Mesenchymal stem cell (in vitro differentiated cells and primary cell): ENCODE results near the gene TMEM120A.

Source experiments
- DNase-seq: peaks from one replicate; pipeline ENCODE4 v3.0.0-alpha.2; 2013
- H2AFZ ChIP-seq: one replicate; pipeline ENCODE4 v1.6.1; 2013; ENCODE audit warnings: low read depth, mild to moderate bottlenecking, control low read depth, inconsistent platforms, low read length, moderate library complexity
- H2AK5ac ChIP-seq: 2 replicates; pipeline ENCODE4 v1.6.1; 2013; ENCODE audit warnings: low read length, moderate library complexity, mild to moderate bottlenecking, inconsistent platforms; ENCODE audit not compliant: severe bottlenecking
- H2BK120ac ChIP-seq: one replicate; pipeline ENCODE4 v1.6.1; 2013; ENCODE audit warnings: low read depth, mild to moderate bottlenecking, inconsistent platforms, low read length, moderate library complexity
- H2BK12ac ChIP-seq, 2 experiments: one replicate each; pipeline ENCODE4 v1.6.1; 2013; ENCODE audit warnings: inconsistent platforms in 2 of 2, low read length in 2 of 2, mild to moderate bottlenecking in 2 of 2, moderate library complexity in 2 of 2, control low read depth in 1 of 2
- H2BK15ac ChIP-seq: one replicate; pipeline ENCODE4 v1.6.1; 2013; ENCODE audit warnings: mild to moderate bottlenecking, low read depth, inconsistent platforms; ENCODE audit not compliant: poor library complexity, severe bottlenecking
- H2BK5ac ChIP-seq: 2 replicates; pipeline ENCODE4 v1.6.1; 2013; ENCODE audit warnings: low read depth, mild to moderate bottlenecking, low read length, control low read depth, inconsistent platforms; ENCODE audit not compliant: poor library complexity, severe bottlenecking
- H3K14ac ChIP-seq, 2 experiments: one replicate each; pipeline ENCODE4 v1.6.1; 2013; ENCODE audit warnings: inconsistent platforms in 2 of 2, low read length in 2 of 2, control low read depth in 1 of 2, mild to moderate bottlenecking in 1 of 2, moderate library complexity in 1 of 2
- H3K18ac ChIP-seq, 2 experiments: one replicate each; pipeline ENCODE4 v1.6.1; 2013; ENCODE audit warnings: inconsistent platforms in 2 of 2, low read length in 2 of 2, control low read depth in 1 of 2, low read depth in 1 of 2, mild to moderate bottlenecking in 1 of 2
- H3K23ac ChIP-seq, 2 experiments: one replicate each; pipeline ENCODE4 v1.6.1; 2013; ENCODE audit warnings: inconsistent platforms in 2 of 2, low read length in 2 of 2, mild to moderate bottlenecking in 2 of 2, moderate library complexity in 2 of 2, control low read depth in 1 of 2
- H3K27ac ChIP-seq: 2 replicates; pipeline ENCODE4 v1.5.1; 2013; ENCODE audit warnings: mild to moderate bottlenecking, moderate library complexity, low read length, control low read depth, inconsistent platforms; ENCODE audit not compliant: poor library complexity, severe bottlenecking
- H3K27me3 ChIP-seq, 2 experiments: 2 replicates each; pipeline versions ENCODE4 v1.6.1 to v1.7.0; 2013; ENCODE audit warnings: low read length in 2 of 2, mild to moderate bottlenecking in 2 of 2, moderate library complexity in 2 of 2, control low read depth in 1 of 2, inconsistent platforms in 1 of 2; ENCODE audit not compliant: control insufficient read depth in 1 of 2, insufficient read depth in 1 of 2
- H3K36me3 ChIP-seq, 2 experiments: 2 replicates each; pipeline versions ENCODE4 v1.6.1 to v1.7.0; 2013; ENCODE audit warnings: low read length in 2 of 2, control low read depth in 1 of 2, inconsistent platforms in 1 of 2, low read depth in 1 of 2, mild to moderate bottlenecking in 1 of 2; ENCODE audit not compliant: insufficient read depth in 2 of 2, control insufficient read depth in 1 of 2
- H3K4ac ChIP-seq, 2 experiments: one replicate each; pipeline ENCODE4 v1.6.1; 2013; ENCODE audit warnings: inconsistent platforms in 2 of 2, low read length in 2 of 2, mild to moderate bottlenecking in 2 of 2, moderate library complexity in 2 of 2, control low read depth in 1 of 2, low read depth in 1 of 2
- H3K4me1 ChIP-seq: 2 replicates; pipeline ENCODE4 v1.6.1; 2013; ENCODE audit warnings: low read depth, low read length, control low read depth; ENCODE audit not compliant: control insufficient read depth, insufficient read depth
- H3K4me2 ChIP-seq: 2 replicates; pipeline ENCODE4 v1.6.1; 2013; ENCODE audit warnings: low read length, mild to moderate bottlenecking, inconsistent platforms; ENCODE audit not compliant: poor library complexity, severe bottlenecking
- H3K4me3 ChIP-seq, 2 experiments: 2 replicates each; pipeline versions ENCODE4 v1.5.1 to v1.7.0; 2013; ENCODE audit warnings: low read length in 2 of 2, mild to moderate bottlenecking in 2 of 2, control low read depth in 1 of 2, low read depth in 1 of 2; ENCODE audit not compliant: insufficient read depth in 1 of 2
- H3K79me1 ChIP-seq: replicated peaks from 2 replicates; pipeline ENCODE4 v1.6.1; 2013; ENCODE audit warnings: mild to moderate bottlenecking, control low read depth, low read length, inconsistent platforms; ENCODE audit not compliant: poor library complexity, severe bottlenecking
- H3K9ac ChIP-seq: 2 replicates; pipeline ENCODE4 v1.7.0; 2013; ENCODE audit warnings: mild to moderate bottlenecking, low read length, moderate library complexity
- H3K9me3 ChIP-seq: 2 replicates; pipeline ENCODE4 v1.7.0; 2013; ENCODE audit warnings: mild to moderate bottlenecking, low read length; ENCODE audit not compliant: control insufficient read depth
- H4K8ac ChIP-seq: one replicate; pipeline ENCODE4 v1.6.1; 2013; ENCODE audit warnings: inconsistent platforms, mild to moderate bottlenecking, low read length, moderate library complexity
- H4K91ac ChIP-seq: one replicate; pipeline ENCODE4 v1.6.1; 2013; ENCODE audit warnings: mild to moderate bottlenecking, low read length, inconsistent platforms
- WGBS: methylation state at CpG from one replicate; pipeline ENCODE4 v1.1.7; 2013; ENCODE audit warnings: mixed read lengths; 5-methylcytosine and 5-hydroxymethylcytosine counted together

Gene TMEM120A

DNA sequence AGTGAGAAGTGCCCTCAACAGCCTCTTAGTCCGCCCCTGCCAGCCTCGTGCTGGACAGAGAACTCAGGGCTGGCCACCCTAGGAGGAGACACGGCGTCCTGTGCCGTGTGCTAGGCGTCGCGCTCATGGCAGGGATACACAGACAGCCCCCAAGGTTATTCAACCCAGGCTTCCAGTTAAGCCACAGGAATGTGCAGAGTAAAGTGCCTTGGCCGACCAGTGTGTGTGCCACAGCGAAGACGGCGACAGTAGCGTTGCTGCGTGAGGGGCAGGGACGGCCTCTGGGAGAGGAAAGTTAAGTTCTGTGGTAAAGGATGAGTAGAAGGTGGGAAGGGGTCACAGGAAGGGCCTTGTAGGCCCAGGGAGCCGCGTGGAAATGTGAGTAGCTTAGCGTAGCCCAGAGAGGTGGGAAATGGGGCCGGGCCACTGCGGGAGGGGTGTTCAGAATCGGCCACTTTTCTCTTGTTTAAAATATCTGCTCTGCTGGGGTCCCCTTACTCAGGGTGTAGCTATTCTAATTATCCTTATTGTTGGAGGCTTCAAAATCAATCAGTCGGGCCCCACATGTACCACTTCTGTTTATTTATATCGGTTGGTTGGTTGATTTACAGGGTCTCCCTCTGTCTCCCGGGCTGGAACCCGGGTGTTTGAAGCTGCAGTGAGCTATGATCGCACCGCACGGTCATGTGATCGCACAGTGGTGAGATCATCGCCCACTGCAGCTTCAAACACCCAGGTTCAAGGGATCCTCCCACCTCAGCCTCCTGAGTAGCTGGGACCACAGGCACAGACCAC, 24.5 kb downstream of the TMEM120A start:
- Histone ChIP-seq H2AK5ac (no peak overlapping the region), H3K4ac (no peak overlapping the region), H3K4me3 (no peak overlapping the region), H3K79me1 (peaks cover 22% of the 10 kb centered on the region), H4K8ac (no peak overlapping the region), H2BK120ac (no peak overlapping the region), H2BK5ac (no peak overlapping the region), H3K23ac (no peak overlapping the region), H3K9ac (no peak overlapping the region), H3K36me3 (peaks cover 48 to 62% of the 10 kb centered on the region in 2 experiments), H4K91ac (no peak overlapping the region), H2AFZ (no peak overlapping the region), H2BK12ac (no peak overlapping the region), H3K27me3 (no peaks in the 10 kb centered on the region), H2BK15ac (no peak overlapping the region), H3K9me3 (no peaks in the 10 kb centered on the region), H3K27ac (no peak overlapping the region), H3K14ac (peak overlapping the region in 1 of 2 experiments; percentile 7), H3K4me2 (no peak overlapping the region), H3K18ac (no peak overlapping the region), H3K4me1 (peaks cover 16% of the 10 kb centered on the region)
- peak; percentile 27 for DNase-seq
- WGBS: 81% methylated on average over 26 of the region's 30 CpGs

DNA sequence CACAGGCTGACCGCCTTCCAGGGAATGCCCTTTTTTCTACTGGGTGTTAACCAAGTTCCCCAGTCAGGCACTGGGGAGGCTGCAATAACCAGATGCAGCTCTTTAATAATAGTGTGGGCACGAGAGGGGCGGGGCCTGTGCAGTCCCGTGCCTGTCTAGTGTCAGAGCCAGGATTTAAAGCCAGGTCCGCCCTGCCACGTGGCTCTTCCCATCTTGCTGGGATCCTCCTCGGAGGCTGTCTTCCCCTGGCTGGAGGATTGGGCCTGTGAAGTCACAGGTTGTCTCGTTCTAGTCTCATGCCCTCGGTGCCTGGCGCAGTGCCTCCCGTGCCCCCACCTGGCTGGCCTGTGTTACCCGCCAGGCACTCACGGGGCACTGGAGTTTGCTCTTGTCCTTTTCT, 25.2 kb downstream of the TMEM120A start:
- H3K9me3 ChIP-seq: no peaks in the 10 kb centered on the region
- H3K23ac ChIP-seq: no peak overlapping the region
- H3K4ac ChIP-seq: no peak overlapping the region
- peak overlapping the region in 1 of 2 experiments; percentile 4 for H3K14ac ChIP-seq
- H2BK120ac ChIP-seq: no peak overlapping the region
- no peak overlapping the region for H2AFZ ChIP-seq
- H2AK5ac ChIP-seq: no peak overlapping the region
- peaks cover 16% of the 10 kb centered on the region for H3K4me1 ChIP-seq
- DNase-seq: no peak
- H4K91ac ChIP-seq: no peak overlapping the region
- no peak overlapping the region for H3K27ac ChIP-seq
- peaks cover 43 to 66% of the 10 kb centered on the region in 2 experiments for H3K36me3 ChIP-seq
- no peaks in the 10 kb centered on the region for H3K27me3 ChIP-seq
- H2BK15ac ChIP-seq: no peak overlapping the region
- H4K8ac ChIP-seq: no peak overlapping the region
- H3K4me2 ChIP-seq: no peak overlapping the region
- H3K4me3 ChIP-seq: no peak overlapping the region
- no peak overlapping the region for H3K9ac ChIP-seq
- peaks cover 25% of the 10 kb centered on the region for H3K79me1 ChIP-seq
- peak overlapping the region in 1 of 2 experiments; percentile 6 for H3K18ac ChIP-seq
- H2BK5ac ChIP-seq: no peak overlapping the region
- 90% methylated on average over 13 of the region's 13 CpGs for WGBS
- H2BK12ac ChIP-seq: no peak overlapping the region

DNA sequence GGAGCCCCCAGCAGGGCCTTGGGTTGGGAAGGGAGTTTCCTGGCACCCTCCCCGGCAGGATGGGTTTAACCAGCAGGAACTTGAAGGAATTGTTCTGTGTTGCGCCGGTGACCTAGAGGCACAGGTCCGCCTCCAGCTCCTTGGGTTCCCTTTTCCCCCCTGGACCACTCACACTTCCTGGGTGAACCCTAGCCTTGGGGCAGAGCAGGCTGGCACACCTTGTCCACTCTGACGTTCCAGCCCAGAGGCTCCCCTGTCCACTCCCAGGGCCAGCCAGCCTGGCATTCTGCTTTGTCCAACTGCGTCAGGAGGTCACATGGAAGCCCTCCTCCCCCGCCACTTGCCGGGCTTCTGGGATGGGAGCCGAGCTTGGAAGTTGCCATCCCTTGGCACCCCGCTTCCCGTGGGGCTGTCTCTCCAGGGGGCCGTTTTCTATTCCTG, 25.8 kb downstream of the TMEM120A start:
- Histone ChIP-seq H2AK5ac (no peak overlapping the region), H3K4me3 (no peak overlapping the region), H3K4me2 (no peak overlapping the region), H2BK120ac (no peak overlapping the region), H3K4me1 (peaks cover 17% of the 10 kb centered on the region), H3K23ac (no peak overlapping the region), H4K91ac (peak overlapping the region; percentile 14), H2AFZ (no peak overlapping the region), H3K27ac (no peak overlapping the region), H4K8ac (no peak overlapping the region), H3K14ac (no peak overlapping the region), H3K9ac (no peak overlapping the region), H2BK12ac (peak overlapping the region in 1 of 2 experiments; percentile 38), H2BK15ac (no peak overlapping the region), H3K79me1 (peaks cover 25% of the 10 kb centered on the region), H3K4ac (no peak overlapping the region), H3K36me3 (peaks cover 37 to 63% of the 10 kb centered on the region in 2 experiments), H3K18ac (no peak overlapping the region), H2BK5ac (no peak overlapping the region), H3K9me3 (no peaks in the 10 kb centered on the region), H3K27me3 (no peaks in the 10 kb centered on the region)
- no peak for DNase-seq
- WGBS: 93% methylated on average over 12 of the region's 12 CpGs

DNA sequence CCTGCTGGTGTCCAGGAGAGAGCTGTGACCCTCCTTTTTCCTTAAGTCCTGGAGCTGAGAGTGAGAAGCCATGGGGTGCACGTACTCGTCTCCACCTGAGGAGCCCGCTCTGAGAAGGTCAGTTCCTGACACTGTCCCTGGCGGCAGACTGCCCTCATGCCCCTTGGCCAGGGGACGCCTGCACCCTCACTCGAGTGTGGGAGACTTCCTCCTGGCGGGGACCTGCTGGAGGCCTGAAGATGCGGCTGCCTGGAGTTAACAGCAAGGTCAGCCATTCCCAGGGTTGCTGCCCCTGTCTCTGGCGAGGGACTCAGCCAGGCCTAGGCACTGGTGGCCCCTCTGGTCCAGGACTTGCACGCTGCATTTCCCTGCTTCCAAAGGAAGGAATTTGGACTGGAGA, 26.4 kb downstream of the TMEM120A start:
- H3K27ac ChIP-seq: no peak overlapping the region

More for the DNA sequence above, 26.4 kb downstream of the TMEM120A start:
- H2AK5ac ChIP-seq: no peak overlapping the region
- no peak overlapping the region for H3K4me3 ChIP-seq
- H4K8ac ChIP-seq: no peak overlapping the region
- peaks cover 27% of the 10 kb centered on the region for H3K79me1 ChIP-seq
- H3K14ac ChIP-seq: no peak overlapping the region
- H2AFZ ChIP-seq: no peak overlapping the region
- H3K27me3 ChIP-seq: no peaks in the 10 kb centered on the region
- no peak overlapping the region for H2BK15ac ChIP-seq
- no peak overlapping the region for H2BK120ac ChIP-seq
- no peaks in the 10 kb centered on the region for H3K9me3 ChIP-seq
- no peak overlapping the region for H2BK5ac ChIP-seq
- 91% methylated on average over 10 of the region's 10 CpGs for WGBS
- H3K36me3 ChIP-seq: peaks cover 31 to 62% of the 10 kb centered on the region in 2 experiments
- H4K91ac ChIP-seq: no peak overlapping the region
- H3K4ac ChIP-seq: peak overlapping the region in 1 of 2 experiments; percentile 8
- DNase-seq: no peak
- H3K18ac ChIP-seq: no peak overlapping the region
- H3K4me1 ChIP-seq: peaks cover 22% of the 10 kb centered on the region
- H3K4me2 ChIP-seq: no peak overlapping the region
- peak overlapping the region in 1 of 2 experiments; percentile 84 for H2BK12ac ChIP-seq
- H3K9ac ChIP-seq: peak overlapping the region; percentile 69
- peak overlapping the region in 1 of 2 experiments; percentile 18 for H3K23ac ChIP-seq
